Measurements from ENCODE around the gene MRPL22.
"Not testable (repeated sequence)": the region's sequence is repeated elsewhere in the genome, so short reads cannot be mapped to it uniquely, and the experiment has no call there.

MRPL22 gene

DNA sequence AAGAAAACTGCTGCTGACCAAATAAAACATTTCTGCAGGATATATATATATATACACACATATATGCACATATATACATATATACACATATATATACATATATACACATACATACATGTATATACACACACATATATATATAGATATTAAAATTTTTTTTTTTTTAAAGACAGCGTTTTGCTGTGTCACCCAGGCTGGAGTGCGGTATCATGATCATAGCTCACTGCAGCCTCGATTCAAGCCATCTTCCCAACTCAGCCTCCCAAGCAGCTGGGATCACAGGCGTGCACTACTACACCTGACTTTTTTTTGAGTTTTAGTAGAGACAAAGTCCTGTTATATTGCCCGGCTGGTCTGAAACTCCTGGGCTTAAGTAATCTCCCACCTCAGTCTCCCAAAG lies 2.7 kb downstream of the MRPL22 start:
- no peak for DNase-seq

DNA sequence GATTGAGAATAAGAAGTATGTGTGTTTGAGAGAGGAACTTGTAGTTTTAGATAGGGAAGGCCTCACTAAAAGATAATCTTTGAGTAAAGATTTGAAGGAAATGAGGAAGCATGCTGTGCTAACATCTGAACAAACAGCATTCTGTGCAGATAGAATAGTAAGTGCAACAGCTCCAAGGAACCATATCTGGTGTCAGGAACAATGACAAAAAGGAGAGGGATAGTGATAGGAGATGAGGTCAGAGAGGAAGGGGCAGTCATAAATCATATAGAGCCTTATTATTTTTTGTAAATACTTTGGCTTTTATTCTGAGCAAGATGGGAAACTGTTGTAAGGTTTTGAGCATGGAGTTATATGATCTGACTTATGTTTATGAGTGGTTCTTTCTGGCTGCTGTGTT lies 3.8 kb downstream of the MRPL22 start:
- DNase-seq, result no peak

DNA sequence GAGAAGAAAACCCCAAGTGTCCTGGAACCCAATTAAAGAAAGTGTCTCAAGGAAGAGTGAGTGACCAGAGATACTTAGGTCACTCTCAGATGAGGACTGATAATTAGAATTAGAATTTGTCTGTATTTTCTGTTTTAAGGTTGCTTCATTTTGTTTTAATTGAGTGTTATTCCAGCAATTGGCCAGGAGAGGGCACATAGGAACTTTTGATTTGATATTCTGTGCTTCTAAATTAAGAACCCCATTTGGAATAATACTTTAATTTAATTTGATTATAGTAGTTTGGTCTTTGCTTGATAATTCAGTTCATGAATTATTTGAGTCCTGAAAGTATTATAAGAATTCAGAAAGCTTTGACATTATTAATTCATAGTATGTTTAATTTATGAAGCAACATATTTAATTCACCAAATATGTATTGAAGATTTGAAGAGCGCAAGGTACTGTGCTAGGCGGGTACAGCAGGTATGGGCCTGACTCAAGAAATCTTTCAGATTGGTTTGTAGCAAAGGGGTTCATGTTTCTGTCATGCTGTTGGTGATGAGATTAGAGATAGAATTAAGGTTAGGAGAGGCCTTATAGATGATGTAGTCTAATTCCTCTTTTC lies 4.9 kb downstream of the MRPL22 start:
- DNase-seq, result peak; percentile 27

DNA sequence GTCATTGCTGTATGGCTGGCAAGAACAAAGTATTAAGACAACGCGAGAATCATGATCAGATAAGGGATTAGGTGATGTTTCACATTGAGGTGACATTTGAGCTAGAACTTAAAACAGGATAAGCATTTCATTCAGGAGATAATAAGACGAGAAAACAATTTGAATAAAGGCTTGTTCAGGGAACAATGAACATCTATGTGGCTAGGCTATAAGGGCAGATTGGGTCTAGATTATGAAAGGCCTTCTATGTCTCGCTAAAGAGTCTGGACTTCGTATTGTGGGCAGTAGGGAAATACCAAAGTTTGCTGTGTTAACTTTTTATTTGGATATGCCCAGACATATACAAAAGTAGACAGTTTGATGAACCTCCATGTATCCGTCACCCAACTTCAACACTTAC lies 6.9 kb downstream of the MRPL22 start:
- DNase-seq, result no peak

DNA sequence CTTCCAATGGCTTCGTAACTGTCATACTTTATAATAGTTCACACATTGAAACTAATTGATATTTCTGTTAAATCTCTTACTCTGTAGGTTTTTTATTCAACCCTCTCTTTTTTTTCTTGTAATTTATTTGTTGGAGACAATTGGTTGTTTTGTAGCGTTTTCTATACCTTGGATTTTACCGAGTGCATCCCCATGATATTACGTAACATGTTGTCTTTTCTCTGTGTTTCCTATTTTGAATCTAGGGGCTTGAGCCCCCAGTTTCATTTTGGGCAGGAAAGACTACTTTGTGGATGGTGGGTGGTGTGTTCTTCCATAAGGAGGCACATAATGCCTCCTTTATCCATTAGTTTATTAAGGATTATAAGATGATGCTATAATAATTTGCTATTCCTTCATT lies 7.4 kb downstream of the MRPL22 start:
- DNase-seq, result no peak

DNA sequence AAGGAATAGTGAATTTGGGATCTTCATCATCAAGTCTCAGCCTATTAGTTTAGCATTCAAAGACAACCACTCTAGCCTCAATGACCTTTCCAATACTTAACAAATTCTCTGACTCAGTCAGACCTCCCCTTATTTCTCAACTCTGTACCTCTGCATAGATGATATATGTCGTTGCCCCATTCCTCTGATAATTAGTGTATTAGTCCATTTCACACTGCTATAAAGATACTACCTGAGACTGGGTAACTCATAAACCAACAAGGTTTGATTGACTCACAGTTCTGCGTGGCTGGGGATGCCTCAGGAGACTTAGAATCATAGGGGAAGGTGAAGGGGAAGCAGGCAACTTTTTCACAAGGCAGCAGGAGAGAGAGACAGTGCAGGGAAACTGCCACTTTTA lies 8.9 kb downstream of the MRPL22 start:
- no peak for DNase-seq

DNA sequence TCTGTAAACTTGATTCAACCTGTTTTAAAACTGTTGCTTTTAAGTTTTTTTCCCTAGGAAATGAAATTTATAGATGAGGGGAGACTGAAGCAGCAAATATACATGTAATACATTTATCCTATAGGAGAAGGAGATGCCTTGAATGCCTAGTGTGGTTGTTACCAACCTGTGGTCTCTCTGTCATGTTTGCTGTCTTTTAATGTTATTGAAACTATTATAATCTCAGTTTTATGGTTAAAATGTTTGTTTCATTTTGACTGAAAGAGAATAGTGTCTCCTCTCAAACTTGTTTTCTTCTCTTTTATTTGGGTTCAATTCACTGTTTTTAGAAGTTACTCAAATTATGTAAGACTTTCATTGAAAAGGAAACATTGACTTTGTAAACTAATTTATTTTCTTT lies 15.8 kb downstream of the MRPL22 start:
- no peak for DNase-seq

DNA sequence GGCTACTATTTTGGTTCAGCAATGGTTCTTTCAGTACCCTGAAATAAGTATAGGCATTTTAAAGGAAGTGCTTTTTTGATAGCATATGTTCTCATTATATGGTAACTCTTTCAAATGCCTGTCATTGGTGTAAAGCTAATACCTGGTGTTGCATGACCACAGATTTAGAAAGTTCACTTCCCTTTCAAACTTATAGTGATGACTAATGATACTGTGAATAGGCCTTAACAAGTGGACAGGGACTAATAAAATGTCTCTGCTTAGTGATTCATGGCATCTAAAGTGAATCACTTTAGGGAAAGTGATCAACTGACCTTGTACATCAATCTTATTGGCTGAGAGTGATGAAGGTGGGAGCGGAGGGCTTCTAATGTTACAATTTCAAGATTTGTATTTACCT lies 21.6 kb downstream of the MRPL22 start:
- DNase-seq, result peak; percentile 69

DNA sequence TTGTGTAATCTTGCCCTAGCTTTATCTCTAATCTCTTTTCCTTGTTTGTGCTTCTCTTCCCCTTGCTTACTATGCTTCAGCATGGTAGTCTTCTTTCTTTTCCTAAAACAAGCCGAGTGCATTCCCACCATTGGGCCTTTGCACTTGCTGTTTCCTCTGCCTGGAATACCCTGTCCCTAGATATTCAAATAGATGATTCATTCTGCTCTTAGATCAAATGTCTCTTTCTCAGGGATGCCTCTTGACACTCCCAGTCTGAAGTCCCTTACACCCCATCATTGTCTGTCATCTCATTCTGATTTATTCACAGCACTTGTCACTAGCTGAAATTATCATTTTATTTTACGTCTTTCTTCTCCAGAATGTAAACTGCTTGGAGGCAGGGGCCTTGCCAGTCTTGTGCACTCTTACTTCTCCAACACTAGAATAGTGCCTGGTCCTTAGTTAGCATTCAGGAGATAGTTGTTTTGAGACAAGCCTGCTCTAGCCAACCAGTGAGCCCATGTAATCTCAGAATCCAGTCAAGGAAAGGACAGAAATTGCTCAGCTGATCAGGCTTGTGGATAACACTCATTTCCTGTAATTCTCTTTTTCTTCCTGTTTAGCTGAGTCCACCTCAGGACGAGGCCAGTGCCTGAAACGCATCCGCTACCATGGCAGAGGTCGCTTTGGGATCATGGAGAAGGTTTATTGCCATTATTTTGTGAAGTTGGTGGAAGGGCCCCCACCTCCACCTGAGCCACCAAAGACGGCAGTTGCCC lies 25.4 kb downstream of the MRPL22 start:
- DNase-seq, result no peak

DNA sequence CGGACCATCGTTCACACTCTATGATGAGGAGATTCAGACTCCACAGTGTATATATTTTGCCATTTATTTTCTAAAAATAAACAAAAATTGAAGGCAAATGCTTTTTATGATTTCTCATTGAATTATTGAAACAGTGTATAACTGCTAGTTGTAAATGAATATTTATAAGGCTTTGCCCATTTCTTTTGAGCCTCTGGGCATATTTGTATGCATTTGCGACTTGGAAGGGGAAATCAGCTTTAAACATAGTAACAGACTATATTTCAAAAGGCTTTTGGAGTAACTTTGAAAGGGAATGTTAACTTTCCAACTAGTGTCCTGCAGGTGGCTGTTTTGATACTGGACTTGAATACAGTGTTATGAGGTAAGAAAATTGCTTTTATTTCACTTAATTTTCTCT lies 26.0 kb downstream of the MRPL22 start:
- no peak for DNase-seq

DNA sequence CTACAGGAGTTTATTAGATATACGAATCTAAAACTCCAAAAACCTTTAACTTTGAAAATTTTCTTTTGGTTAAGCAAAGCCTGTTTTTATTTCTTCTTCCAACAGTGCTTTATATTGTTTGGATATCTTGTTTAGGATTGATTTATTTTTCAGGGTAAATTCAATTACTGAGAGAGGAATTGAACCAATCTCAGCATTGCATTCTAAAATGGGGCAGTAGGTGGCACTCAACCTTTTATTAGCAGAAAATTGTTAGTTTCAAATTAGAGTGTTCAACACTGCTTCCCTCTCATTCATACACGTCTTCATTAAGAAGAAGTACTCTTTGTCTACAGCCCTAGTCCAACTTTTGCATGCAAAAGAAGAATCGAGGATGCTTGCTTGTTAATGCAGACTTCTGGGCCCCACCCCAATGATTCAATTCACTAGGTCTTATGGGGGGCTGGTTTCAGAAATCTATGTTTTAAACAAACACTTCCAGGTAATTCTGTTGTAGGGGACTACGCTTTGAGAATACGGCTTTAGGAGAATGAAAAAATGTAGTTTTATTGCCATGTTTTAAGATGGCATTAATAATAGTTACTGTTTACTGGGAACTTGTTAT lies 26.6 kb downstream of the MRPL22 start:
- no peak for DNase-seq

DNA sequence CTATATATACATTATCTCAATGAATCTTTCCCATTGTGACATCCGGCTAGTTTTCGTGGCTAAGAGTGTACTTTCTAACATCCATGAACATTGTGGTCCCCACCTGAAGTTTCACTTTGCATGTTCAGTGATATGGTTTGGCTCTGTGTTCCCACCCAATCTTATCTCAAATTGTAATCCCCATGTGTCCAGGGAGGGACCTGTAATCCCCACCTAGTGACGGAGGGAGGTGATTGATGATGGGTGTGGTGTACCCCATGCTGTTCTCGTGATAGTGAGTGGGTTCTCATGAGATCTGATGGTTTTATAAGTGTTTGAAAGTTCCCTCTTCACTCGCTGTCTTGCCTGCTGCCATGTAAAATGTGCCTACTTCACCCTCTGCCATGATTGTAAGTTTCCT lies 28.1 kb downstream of the MRPL22 start:
- no peak for DNase-seq

DNA sequence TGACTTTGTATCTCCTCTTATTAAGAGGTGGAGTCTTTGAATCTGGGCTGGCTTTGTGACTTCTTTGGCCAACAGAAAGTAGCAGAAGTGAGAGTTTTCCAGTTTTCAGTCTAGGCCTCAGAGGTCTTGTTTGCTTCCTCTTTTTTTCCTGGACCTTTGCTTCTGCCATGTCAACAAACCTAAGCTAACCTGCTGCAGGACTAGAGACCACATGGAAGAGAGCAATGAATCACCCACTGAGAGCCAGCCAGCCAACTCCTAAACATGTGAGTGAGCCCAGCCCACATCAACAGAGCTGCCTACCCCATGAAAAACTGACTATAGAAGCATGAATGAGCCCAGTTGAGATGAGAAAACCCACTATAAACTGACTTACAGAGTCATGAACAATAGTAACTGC lies 29.9 kb downstream of the MRPL22 start:
- peak; percentile 12 for DNase-seq

DNA sequence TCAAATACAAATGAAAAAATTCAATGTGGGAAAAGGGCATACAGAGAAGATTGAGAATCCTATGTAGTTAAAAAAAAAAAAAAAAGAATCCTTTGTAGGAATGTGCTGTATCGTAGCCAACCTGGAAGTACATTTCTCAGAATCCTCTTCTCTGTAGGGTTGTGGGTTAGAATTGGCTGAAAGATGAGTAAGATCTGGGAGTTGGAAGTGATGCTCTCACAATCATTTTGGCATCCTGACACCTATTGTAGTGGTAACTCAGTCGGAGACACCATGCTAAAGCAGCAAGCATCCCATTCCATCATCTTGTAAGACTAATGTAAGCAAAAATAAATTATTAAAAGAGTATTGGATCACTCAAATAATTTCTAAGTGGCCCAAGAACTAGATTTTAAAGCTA lies 30.6 kb downstream of the MRPL22 start:
- DNase-seq, result no peak

DNA sequence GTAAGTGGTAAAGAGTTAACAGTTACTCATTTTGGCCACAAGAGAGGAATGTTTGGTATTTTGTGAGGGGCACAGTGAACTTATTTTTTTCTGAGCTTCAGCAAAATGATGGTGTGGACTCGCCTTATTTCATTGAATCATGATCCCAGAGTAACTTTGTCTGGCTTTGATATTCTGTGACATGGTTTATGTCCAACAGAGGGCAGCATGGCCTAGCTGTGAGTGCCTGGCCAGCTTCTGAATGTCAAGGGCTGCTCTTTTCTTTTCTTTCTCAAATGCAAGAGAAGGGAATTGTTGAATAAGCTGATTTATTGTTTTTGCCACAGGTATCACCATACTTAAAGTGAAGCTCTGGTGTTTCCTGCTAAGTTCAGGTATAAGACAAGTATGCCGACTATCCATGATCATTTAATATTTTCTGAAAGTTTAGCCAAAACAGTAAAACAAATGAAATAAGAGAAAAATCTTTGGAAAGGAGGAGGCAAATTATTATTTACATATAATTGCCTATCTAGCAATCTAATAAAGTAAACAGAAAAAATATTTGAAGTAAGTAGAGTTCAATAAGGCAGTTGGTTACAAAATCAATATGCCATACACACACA lies 31.7 kb downstream of the MRPL22 start:
- DNase-seq, result peak; percentile 42

DNA sequence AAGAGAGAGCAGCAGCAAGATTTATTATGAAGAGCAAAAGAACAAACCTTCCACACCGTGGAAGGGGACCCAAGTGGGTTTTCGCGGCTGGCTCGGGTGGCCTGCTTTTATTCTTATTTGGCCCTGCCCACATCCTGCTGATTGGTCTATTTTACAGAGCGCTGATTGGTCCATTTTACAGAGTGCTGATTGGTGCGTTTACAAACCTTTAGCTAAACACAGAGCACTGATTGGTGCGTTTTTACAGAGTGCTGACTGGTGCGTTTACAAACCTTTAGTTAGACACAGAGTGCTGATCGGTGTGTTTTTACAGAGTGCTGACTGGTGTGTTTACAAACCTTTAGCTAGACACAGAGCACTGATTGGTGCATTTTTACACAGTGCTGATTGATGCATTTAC lies 35.2 kb downstream of the MRPL22 start:
- not testable (repeated sequence) for DNase-seq

DNA sequence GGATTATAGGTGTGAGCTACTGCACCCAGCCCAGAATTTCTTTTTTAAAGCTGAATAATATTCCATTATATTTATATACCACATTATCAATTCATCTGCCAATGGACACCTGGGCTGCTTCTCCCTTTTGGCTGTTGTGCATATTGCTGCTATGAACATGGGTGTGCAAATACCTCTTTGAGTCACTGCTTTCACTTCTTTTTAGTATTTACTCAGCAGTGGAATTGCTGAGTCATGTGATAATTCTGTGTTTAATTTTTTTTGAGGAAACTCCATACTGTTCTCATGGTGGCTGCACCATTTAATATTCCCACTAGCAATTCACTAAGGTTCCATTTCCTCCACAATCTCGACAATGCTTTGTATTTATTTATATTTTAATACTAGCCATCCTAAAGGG lies 36.5 kb downstream of the MRPL22 start:
- DNase-seq, result no peak

DNA sequence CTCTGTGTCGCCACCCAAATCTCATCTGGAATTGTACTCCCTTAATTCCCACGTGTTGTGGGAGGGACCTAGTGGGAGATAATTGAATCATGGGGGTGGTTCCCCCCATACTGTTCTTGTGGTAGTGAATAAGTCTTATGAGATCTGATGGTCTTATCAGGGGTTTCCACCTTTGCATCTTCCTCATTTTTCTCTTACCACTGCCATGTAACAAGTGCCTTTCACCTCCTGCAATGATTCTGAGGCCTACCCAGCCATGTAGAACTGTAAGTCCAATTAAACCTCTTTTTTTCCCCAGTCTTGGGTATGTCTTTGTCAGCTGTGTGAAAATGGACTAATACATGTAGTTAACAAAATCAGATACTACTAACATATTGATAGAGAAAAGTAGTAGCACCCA lies 37.4 kb downstream of the MRPL22 start:
- DNase-seq, result not testable (repeated sequence)

DNA sequence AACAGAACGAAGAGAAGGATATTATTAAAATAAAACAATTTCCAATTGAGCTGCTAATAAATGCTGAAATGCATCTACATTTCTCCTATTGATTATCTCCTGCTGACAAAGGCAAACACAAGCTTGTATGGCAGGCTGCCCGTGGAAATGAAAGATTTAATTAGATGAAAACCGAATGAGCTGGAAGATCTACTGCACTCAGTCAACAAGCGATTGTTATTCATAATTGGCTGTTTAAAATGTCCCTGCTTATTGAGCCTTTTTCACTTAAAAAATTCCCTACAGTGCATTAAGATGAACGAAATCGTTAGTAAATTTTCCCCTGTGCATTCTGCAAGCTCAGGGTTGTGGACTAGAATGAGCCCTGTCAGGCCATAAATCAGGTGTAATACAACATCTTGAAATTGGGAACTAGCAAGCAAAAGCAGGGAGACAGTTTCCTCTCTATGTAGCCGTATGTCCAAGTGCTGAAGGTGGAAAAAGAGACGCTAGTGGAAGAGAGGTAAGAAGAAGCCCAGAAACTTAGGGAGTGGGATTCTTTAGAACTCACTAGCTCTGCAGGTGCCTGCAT lies 44.2 kb downstream of the MRPL22 start:
- no peak for DNase-seq

DNA sequence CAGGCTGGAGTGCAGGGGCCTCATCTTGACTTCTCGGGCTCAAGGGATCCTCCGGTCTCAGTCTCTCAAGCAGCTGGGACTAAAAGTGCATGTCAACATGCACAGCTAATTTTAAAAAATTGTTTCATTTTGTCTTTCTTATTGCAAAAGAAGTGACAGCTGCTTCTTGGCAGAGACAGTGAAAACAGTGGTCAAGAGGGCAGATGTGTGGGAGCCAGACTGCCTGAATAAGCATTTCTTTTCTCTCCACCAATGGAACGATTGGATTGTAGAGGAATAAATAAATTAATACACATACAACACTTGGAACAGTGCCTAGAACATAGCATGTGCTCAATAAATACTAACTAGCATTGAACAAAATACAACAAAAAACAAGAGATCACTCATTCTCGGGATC lies 45.3 kb downstream of the MRPL22 start:
- DNase-seq, result no peak

DNA sequence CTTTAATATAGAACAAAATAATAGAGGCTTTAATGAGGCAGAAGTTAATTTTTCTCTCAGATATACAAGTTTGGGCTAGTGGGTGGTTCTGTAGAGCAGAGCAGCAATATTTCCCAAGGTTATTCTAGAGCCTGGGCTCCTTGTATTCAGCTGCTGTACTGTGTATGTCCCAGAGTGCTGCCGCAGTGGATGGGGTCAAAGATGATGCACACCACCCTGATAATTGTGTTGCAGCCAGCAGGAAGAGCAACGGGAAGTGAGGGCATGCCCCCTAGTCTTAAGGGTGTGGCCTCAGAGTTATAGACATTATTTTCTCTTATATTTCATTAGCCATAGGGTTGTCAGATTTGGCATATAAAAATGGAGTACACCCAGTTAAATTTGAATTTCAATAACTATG lies 48.8 kb downstream of the MRPL22 start:
- DNase-seq, result no peak

DNA sequence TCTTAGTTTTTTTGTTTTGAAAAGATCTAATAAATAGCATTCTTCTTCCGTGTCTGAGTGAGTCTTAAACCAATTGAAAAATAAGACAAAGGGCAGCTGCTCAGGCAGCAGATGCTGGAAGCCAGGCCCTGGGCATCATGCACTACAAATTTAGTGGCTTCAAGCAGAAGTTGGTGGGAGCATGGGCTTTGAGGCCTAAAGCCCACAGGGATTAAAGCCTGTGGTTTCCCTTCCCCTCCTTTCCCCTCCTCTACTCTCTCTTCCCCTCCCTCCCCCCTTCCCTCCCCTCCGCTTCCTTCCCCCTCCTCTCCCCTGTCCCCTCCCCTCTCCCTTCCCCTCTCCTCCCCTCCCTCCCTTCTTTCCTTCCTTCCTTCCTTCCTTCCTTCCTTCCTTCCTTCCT lies 52.6 kb downstream of the MRPL22 start:
- DNase-seq, result no peak

DNA sequence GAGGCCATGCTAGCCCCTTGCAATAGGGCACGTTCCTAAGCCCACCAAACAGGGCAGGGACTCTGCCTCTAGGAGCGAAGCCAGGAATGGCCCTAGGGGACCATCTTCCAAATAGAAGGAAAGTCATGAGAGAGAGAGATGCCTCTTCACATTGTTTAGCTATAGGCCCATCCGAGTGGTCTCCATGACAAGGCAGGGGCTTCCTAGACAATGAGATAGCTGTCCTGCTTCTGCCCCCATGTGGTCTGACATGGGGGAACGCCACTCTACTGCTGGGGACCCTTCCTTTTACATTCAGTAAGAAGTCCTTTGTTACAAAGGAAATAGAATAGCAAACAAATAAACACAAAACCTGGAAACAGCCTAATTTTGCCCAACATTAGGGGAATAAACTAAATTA lies 54.8 kb downstream of the MRPL22 start:
- no peak for DNase-seq

DNA sequence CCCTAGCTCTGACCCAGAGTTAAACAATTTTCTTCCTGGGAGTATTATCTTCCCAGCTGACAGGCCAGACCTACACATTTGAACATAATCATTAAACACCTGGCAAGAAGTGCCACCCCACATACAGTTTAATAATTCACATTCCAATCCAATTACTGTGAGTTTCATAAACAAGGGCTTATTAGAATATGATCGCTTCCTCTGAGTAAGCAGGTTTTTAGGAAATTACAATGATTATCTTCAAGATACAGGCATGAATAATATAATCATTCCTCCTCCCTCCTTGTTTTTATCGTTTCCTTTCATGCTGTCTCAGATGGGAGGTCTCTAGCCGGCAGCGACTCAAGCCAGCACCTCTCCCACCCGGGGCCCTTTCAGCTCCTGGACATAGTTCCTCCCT lies 56.9 kb downstream of the MRPL22 start:
- no peak for DNase-seq
